Glomerular visceral epithelial cell (primary cell): ENCODE results near the gene FAM20B.
"Not testable (repeated sequence)": the region's sequence is repeated elsewhere in the genome, so short reads cannot be mapped to it uniquely, and the experiment has no call there.

Source experiments
- DNase-seq: peaks from one replicate; pipeline ENCODE4 v3.0.0-alpha.2; 2016; ENCODE audit errors: extremely low spot score

The FAM20B gene

GRCh38 chr1:179023946-179024650, 1.6 kb upstream of the FAM20B start:
- DNase-seq, result no peak

GRCh38 chr1:179025975-179026812, 500 bp downstream of the FAM20B start:
- peak; percentile 79 for DNase-seq

GRCh38 chr1:179026813-179027669, 1.3 kb downstream of the FAM20B start:
- no peak for DNase-seq

- DNase-seq, result no peak
Measured at GRCh38 chr1:179029321-179029759, 3.6 kb downstream of the FAM20B start.

GRCh38 chr1:179030130-179030529, 4.4 kb downstream of the FAM20B start:
- no peak for DNase-seq

- DNase-seq, result no peak
Measured at GRCh38 chr1:179030683-179031082, 5.0 kb downstream of the FAM20B start.

- no peak for DNase-seq
Measured at GRCh38 chr1:179031284-179031683, 5.6 kb downstream of the FAM20B start.

GRCh38 chr1:179031855-179032513, 6.3 kb downstream of the FAM20B start:
- no peak for DNase-seq

GRCh38 chr1:179034720-179035119, 9.0 kb downstream of the FAM20B start:
- no peak for DNase-seq

- DNase-seq, result no peak
Measured at GRCh38 chr1:179036844-179037465, 11.3 kb downstream of the FAM20B start.

- DNase-seq, result no peak
Measured at GRCh38 chr1:179038528-179039281, 13.0 kb downstream of the FAM20B start.

- DNase-seq, result not testable (repeated sequence)
Measured at GRCh38 chr1:179039502-179040174, 13.9 kb downstream of the FAM20B start.

- not testable (repeated sequence) for DNase-seq
Measured at GRCh38 chr1:179040175-179040551, 14.5 kb downstream of the FAM20B start.

GRCh38 chr1:179042087-179042486, 16.4 kb downstream of the FAM20B start:
- DNase-seq, result no peak

- no peak for DNase-seq
Measured at GRCh38 chr1:179042700-179043099, 17.0 kb downstream of the FAM20B start.

- DNase-seq, result no peak
Measured at GRCh38 chr1:179043266-179043665, 17.6 kb downstream of the FAM20B start.

- no peak for DNase-seq
Measured at GRCh38 chr1:179043907-179044306, 18.2 kb downstream of the FAM20B start.

GRCh38 chr1:179046808-179047635, 21.3 kb downstream of the FAM20B start:
- no peak for DNase-seq

GRCh38 chr1:179047636-179047997, 21.9 kb downstream of the FAM20B start:
- DNase-seq, result no peak
